GM04503 (cell line): ENCODE data around the gene GPC4.
"Not testable (repeated sequence)": the region's sequence is repeated elsewhere in the genome, so short reads cannot be mapped to it uniquely, and the experiment has no call there.

Experiments
- DNase-seq: peaks from one replicate; pipeline ENCODE4 v3.0.0-alpha.2; 2012; ENCODE audit warnings: low read depth

Gene GPC4

DNA sequence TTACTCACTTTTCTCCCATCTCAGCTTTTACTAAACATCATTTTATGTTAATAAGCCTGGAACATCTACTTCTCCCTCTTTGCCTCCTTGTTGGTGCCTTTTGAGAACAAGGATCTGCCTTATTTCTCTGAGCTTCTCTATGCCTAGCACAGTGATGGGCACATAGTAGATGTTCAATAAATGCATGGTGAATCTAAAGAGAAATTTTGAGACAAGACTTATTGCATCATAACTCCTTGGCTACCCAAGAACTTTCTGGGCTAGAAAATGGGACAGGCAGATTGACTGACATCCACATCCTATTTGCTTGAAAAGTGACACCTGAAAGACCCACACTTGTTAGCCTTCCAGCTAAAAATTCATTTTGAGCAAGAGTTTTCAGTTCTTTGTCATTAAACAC lies 109.9 kb downstream of the GPC4 start:
- DNase-seq = no peak

DNA sequence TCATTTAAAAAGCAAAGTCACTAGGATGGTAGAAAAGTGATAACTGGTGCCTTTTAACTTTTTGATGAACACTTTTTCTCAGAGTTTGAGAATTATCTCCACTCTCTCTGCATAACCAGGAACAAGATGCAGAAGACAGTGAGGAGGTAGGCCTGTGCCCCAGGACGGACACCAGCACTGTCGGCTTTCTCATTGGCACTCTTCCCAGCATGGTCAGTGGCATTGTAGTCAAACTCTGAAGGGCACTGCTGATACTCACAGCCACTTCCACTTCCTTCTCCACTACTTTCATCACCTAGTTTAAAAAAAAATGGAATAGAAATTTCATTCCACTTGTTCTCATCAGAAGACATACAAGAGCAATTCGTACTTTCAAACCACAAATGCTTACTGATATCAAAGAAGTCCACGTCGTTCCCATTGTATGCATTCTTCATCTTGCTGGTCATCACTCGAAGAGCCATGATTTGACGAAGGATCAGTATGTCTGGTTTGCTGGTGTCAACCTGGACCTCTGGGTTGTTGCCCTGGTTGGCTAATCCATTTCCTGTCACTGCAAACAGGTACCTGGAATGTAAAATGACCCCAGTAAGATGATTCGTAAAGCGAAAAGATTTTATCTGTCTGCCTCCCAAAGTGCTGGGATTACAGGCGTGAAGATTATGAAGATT lies 112.4 kb downstream of the GPC4 start:
- DNase-seq = no peak

DNA sequence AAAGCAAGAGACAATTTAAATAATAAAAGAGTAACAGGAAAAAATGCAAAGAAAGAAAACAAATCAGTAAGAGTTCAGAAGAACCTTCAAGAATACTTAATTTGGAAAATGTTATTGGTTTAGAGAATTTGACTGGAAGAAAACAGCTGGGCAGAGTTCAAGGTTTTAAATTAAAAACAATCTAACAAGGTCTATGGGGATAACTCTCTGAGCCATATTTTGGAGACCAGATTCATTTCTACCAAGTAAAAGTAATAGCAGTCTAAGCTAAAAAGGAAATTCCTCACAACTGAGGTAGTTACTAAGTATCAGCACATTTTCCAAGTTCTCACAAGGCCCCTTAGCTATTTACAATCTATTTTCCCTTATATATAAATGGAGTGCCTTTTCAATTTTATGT lies 114.7 kb downstream of the GPC4 start:
- DNase-seq = no peak

DNA sequence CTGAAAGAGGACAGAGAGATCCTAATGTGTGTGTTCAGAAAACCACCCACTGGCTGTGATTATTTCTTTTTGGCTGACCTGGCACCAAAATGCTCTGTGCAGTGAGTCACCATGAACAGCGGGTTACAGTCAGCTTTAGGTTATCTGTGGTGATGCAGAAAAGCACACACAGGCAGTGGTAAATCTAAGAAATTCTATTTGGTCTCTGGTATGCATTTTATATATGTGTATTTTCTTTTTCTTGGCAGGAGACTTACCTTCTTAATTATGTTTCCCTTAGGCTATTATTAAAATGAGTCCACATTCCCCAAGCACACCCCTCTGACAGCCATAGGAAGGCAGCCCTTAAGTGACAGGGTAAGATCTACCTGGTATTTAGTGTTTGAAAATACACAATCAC lies 118.0 kb downstream of the GPC4 start:
- DNase-seq = no peak

DNA sequence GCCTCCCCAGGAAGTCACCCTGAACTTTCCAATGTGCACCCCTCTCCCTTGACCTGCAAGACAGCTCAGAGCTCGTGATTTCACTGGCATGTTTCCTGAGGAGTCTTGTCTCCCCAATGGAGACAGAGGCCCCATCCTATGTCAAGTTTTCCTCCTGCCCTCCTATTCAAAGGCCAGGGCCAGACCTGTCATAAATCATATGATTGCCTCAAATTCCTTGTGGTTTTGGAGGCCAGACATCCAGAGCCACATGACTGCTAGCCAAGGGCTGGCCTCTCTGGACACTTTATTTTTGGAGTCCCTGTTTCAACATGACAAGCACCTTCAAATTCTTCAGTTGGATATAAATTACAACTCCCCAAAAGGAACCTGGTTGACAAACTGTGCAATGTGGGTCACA lies 121.2 kb downstream of the GPC4 start:
- no peak for DNase-seq

DNA sequence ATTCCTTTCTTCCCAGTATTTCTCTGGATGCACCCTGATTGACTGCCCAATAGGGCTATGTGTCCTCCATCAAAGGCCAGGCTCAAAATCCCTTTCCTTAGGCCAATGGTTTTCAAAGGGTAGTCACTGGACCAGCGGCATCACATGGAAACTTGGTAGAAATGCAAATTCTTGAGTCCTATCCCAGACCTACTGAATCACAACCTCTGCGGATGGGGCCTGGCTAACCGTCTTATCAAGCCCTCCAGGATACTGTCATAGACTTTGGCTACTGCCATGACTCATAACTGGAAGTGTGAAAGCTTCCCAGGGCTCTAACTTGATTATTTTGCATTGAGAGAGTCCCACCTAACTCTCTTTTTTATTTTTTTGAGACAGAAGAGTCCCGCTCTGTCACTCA lies 125.2 kb downstream of the GPC4 start:
- no peak for DNase-seq

DNA sequence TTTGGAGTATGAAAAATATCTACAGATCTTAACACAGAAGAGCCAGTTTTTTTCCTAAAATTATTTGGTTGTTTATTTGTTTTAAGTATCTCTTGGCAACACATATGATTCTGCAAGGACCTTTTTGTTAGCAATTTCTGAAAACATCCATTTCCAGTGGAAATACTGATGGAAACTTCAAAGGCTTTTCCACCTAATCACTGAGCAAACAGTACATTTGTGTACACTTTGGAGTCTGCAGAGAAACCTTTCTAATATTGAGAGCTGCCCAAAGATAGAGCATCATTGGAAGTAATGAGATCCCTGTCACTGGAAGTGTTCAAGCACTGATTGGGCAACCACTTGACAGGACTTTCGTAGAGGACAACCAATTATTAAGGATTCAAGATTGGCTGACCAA lies 127.4 kb downstream of the GPC4 start:
- DNase-seq = no peak

DNA sequence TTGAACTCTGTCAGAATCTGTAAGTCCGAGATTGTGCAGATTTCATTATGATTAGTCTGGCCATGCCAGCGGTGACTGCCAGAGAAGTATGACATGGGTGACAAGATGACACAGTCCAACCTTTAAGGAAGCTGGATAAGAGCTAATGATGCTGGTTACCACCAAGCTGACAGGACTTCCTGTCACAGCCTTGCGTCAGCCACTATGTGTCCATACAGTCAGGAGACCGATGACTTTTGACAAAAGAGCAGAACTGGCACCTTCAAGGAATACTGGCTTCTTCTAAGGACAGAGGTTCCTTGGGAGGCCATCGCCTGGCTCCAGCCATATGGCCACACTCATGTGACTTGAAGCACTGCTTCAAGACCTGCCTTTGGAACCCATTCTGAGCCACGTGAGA lies 129.9 kb downstream of the GPC4 start:
- no peak for DNase-seq

DNA sequence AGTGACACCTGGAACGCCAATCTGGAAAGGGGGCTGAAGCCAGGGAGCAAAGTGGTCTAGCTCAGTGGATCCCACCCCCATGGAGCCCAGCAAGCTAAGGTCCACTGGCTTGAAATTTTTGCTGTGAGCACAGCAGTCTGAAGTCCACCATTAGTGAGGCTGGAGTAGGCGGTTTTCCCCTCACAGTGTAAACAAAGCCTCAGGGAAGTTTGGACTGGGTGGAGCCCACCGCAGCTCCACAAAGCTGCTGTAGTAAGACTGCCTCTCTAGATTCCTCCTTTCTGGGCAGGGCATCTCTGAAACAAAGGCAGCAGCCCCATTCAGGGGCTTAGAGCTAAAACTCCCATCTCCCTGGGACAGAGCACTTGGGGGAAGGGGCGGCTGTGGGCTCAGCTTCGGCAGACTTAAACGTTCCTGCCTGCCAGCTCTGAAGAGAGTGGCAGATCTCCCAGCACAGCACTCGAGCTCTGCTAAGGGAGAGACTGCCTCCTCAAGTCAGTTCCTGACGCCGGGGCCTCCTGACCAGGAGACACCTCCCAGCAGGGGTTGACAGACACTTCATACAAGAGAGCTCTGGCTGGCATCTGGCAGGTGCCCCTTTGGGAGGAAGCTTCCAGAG lies 136.1 kb downstream of the GPC4 start:
- DNase-seq = not testable (repeated sequence)

DNA sequence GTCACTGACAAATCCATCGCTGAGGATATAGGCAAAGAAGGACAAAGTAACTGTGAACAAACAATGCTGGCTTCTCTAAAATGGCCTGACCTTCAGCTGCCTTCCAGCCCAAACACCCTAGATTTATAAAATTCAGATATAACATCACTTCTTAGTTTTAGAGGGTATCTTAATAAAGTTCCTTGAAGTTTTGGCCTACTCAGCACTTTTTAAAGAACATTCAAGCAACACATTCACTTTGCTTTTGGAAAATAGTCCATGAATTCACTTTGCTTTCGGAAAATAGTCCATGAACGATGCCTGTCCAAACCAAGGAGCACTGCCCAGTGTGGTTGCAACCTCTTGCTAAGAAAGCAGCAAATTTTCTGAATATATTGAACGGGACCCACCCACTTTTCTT lies 142.1 kb downstream of the GPC4 start:
- DNase-seq = no peak

DNA sequence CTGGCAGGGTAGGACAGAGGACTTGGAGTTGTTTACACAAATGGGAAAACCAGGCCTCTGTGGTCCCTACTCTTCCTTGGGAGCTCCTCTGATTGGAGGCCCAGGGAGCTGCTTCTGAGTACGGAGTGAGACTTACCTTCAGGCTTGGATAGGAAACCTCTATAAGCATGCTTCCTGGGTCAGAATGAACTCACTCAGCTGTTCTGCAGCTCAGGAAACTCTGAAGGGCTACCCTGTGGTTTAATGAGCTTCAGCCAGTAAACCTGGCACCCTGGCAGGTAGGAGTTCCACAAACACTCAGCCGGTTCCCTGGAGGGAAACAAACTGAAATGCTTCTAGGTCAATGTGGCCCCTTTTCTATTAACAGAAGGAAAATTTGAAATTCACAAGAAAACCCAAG lies 146.1 kb downstream of the GPC4 start:
- no peak for DNase-seq

DNA sequence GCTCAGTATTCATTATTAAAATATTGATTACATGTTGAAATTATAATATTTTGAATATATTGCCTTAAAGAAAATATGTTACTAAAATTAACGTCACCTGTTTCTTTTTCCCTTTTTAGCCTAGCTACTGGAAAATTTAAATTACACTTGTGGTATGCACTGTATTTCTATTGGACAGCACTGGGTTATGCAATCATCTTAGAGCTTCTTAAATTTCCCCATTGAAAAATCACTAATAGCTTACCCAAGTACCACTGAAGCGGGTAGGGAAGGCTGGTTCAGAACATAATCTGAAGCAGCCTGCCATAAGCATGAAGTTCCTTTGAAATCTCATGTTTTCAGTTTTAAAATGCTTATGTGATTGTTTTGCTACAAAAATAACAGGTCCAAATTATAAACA lies 147.7 kb downstream of the GPC4 start:
- no peak for DNase-seq

DNA sequence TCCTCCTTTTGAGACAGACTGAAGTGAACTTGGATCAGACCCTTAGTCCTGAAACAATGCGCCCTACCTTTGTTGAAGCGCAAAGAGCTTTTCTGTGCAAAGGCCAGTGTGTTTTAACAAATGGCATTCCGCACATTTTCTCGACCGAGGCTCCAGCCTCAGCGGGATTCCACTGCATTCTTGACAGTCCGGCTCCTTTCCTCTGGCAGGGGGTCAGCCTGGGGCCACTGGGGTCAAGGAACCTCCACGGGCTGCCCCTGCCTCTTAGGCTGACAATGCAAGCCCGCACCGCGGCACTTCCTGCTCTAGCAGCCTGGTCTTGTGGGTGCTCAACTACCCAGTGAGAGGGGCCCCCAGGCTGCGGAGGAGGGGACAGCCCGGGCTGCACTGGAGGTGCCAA lies 150.0 kb downstream of the GPC4 start:
- no peak for DNase-seq

DNA sequence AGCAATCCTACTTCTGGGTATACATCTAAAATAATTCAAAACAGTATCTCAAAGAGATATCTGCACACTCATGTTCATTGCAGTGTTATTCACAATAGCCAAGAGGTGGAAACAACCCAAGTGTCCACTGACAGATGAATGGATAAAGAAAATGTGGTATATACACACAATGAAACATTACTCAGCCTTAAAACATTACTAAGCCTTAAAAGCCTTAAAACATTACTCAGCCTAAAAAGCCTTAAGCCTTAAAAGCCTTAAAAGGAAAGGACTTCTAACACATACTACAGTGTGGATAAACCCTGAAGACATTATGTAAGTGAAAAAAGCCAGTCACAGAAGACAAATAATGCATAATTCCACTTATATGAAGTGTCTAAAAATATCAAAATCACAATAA lies 156.8 kb downstream of the GPC4 start:
- DNase-seq = peak; percentile 26

DNA sequence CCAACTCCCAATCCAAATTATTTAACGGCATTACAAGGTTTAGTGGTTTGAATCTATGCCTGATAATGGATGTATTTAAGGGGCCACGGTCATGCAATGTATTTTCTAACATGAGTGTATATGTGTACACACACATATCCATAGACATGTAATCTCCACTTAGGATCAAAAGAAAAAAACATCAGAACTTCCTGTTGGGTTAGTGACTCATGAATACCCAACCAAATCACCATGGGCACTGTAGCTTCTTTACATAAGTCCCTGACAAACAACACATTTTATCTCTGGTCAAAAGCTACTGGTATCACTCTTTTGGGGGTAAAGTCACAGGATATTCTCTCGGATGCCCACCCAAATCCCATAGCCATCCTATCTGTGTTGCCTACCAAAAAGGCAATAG lies 160.6 kb downstream of the GPC4 start:
- DNase-seq = peak; percentile 10

DNA sequence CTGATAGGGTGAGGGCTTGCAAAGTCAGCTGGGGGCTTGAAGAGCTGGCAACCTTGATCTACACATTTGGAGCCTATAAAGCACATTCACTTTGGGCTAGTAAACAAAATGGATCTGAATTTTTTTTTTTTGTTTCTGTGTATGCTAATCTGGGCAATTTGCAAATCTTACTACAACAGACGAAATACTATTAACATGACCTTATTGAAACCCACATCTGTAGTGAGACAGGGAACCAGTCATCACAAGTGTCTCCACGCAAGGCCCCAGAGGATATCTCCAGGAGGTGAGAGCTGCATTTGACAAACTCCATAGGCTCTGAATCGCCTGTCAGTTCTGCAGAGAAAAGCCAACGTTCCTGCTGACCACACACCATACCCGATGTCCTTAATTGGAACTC lies 164.1 kb downstream of the GPC4 start:
- DNase-seq = no peak

DNA sequence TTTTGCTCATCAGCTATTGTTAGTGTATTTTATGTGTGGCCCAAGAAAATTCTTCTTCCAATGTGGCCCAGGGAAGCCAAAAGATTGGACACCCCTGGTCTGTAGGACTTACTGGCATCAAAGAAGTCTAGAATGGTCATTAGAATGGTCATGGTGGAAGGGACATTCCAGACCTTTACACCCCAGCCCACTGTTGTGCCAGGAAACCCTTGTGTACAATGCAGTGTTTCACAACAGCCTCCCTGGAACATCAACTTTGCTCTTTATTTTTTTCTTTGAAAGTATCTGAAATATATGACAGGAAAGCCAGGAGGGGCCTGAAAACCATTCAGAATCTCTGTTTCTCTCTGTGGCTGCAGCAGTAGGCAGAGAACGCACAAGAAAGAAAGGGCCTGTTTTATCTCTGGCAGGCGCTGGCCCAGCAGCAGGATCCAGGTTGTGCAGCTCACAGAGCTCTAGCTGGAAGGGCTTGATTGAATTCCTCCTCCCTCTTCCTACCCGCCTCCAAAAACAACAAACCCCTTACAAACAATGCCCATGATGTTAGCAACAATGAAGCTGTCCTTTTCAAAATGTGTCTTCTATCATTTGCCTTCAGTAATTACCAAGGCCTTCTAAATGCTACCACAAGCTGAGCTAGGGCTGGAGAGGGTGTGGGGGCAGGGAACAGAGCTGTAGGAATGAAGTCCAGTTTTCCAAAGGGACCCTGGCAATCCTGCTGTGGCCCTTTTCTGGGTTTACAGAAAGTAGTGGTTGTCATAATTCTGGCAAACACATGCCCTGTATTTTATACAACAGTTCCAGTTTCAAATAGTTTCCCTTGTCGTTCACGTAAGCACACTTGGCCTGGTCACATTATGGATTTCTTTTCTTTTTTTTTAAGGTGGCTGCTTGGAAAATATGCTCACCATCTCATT lies 164.8 kb downstream of the GPC4 start:
- no peak for DNase-seq
